Neural crest cell (in vitro differentiated cells): Measurements from ENCODE around the gene UNC5A. TPM values are rescaled to one million over a fixed set of nuclear protein-coding genes. Genes with fewer than 3 reads are reported as not detected.

Experiments
- DNase-seq: peaks from one replicate; pipeline ENCODE4 v3.0.0; 2021; ENCODE audit warnings: low read depth, mixed read lengths, low spot score
- H3K27ac Mint-ChIP-seq: one replicate; pipeline ENCODE4 v1.8.0; 2021; ENCODE audit warnings: mild to moderate bottlenecking, mixed read lengths; ENCODE audit not compliant: unreplicated experiment
- H3K27me3 Mint-ChIP-seq: 2 replicates; pipeline ENCODE4 v1.8.0; 2021; ENCODE audit warnings: low read depth, mild to moderate bottlenecking, mixed read lengths
- H3K36me3 Mint-ChIP-seq: 2 replicates; pipeline ENCODE4 v1.8.0; 2021; ENCODE audit warnings: low read depth, mild to moderate bottlenecking, mixed read lengths
- H3K4me1 Mint-ChIP-seq: 2 replicates; pipeline ENCODE4 v1.8.0; 2021; ENCODE audit warnings: mixed read lengths
- H3K4me3 Mint-ChIP-seq: one replicate; pipeline ENCODE4 v1.8.0; 2021; ENCODE audit warnings: mild to moderate bottlenecking, mixed read lengths
- H3K9me3 Mint-ChIP-seq: 2 replicates; pipeline ENCODE4 v1.8.0; 2021; ENCODE audit warnings: mixed read lengths
- total RNA-seq: library from RNA; stranded (reverse); gene quantifications from 2 replicates; pipeline ENCODE4 v1.2.1, GENCODE V29; 2021
- TF ChIP-seq, protein P1 (sequence below): fragments of 200-600 bp; sonication (generic); conservative IDR thresholded peaks from 2 replicates; pipeline ENCODE4 v1.5.0; 2021; ENCODE audit warnings: antibody characterized with exemption, mild to moderate bottlenecking

Gene UNC5A
- total RNA-seq, 1 donor from 2014 or later, result 0.70 TPM

DNA sequence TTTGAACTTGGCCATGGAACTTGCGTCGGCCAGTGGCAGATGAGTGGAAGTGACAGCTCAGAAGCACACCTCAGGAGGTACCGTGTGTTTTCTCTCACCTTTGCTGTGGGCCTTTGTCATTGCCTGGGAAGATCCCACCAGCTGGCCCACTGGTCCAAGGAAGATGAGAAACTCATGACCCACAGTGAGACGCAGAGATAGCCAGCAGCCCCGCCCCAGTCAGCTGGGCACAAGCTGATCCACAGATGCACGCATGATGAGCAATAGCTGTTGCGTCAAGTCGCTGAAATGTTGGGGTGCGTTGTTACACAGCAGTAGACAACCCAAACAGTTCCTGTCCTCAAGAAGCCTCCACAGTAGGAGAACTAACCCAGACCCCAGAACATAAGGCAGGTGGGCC, 30.8 kb upstream of the UNC5A start:
- peaks cover 12% of the 10 kb centered on the region for H3K4me1 Mint-ChIP-seq

DNA sequence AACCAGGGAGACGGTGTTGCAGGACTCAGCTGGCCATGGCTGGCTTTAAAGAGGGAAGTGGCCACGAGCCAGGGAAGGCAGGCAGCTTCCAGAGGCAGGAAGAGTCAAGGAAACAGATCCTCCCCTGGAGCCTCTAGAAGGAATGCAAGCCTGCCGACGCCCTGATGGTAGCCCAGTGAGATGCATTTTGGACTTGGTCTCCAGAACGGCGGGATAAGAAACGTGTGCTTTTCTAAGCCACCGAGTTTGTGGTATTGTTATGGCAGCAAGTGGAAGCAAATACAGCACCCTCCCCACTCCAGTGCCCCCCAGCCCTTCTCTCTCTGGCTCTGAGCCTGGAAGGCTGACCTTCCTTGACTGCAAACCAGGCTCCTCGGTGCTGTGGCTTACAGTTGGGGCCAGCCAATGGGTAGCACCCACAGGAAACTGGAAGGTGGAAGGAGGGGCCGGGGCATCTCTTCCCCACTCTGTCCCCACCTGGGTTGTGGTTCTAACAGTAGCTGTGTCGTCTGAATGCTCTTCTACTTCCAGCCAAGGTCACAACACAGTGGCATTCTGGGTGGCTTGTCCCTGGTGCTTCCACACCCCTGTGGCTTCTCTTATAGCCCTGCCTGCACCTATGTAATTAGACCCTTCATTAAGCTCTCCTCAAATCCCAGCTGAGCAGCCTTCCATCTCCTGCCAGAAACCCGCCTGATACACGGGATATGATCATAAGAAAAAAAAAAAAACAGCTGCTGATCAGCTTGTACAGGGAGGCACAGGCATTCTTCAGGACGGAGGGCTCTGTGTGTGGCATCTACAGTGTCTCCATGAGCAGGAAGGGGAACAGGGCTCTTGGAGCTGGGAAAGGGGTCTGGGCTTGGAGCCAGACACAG, 29.9 kb upstream of the UNC5A start:
- Mint-ChIP-seq H3K27me3 (peaks cover 87% of the 10 kb centered on the region), H3K36me3 (no peaks in the 10 kb centered on the region), H3K4me3 (no peak overlapping the region), H3K9me3 (no peaks in the 10 kb centered on the region), H3K27ac (no peak overlapping the region), H3K4me1 (peaks cover 9% of the 10 kb centered on the region)
- no peak for DNase-seq
- TF ChIP-seq, protein P1, sequence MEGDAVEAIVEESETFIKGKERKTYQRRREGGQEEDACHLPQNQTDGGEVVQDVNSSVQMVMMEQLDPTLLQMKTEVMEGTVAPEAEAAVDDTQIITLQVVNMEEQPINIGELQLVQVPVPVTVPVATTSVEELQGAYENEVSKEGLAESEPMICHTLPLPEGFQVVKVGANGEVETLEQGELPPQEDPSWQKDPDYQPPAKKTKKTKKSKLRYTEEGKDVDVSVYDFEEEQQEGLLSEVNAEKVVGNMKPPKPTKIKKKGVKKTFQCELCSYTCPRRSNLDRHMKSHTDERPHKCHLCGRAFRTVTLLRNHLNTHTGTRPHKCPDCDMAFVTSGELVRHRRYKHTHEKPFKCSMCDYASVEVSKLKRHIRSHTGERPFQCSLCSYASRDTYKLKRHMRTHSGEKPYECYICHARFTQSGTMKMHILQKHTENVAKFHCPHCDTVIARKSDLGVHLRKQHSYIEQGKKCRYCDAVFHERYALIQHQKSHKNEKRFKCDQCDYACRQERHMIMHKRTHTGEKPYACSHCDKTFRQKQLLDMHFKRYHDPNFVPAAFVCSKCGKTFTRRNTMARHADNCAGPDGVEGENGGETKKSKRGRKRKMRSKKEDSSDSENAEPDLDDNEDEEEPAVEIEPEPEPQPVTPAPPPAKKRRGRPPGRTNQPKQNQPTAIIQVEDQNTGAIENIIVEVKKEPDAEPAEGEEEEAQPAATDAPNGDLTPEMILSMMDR, result no peak

More for the DNA sequence above, 30.8 kb upstream of the UNC5A start:
- Mint-ChIP-seq H3K27me3 (peaks cover 91% of the 10 kb centered on the region), H3K9me3 (no peaks in the 10 kb centered on the region), H3K27ac (no peak overlapping the region), H3K4me3 (no peak overlapping the region), H3K36me3 (no peaks in the 10 kb centered on the region)
- no peak for DNase-seq
- TF ChIP-seq, protein P1, result no peak

DNA sequence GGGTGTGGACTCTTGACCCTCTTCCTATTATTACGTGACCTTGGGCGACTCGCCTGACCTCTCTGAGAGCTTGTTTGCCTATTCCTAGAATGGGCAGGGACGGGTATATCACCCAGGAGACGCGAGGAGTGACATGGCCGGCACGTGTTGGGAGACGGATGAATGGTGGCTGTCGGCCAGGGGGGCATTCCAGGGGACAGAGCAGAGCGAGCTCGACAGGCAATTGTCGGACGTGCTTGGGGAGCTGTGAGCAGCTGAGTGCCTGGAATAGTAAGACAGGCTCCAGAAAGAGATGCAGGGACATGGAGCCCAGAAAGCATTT, 29.3 kb upstream of the UNC5A start:
- TF ChIP-seq, protein P1, result no peak

DNA sequence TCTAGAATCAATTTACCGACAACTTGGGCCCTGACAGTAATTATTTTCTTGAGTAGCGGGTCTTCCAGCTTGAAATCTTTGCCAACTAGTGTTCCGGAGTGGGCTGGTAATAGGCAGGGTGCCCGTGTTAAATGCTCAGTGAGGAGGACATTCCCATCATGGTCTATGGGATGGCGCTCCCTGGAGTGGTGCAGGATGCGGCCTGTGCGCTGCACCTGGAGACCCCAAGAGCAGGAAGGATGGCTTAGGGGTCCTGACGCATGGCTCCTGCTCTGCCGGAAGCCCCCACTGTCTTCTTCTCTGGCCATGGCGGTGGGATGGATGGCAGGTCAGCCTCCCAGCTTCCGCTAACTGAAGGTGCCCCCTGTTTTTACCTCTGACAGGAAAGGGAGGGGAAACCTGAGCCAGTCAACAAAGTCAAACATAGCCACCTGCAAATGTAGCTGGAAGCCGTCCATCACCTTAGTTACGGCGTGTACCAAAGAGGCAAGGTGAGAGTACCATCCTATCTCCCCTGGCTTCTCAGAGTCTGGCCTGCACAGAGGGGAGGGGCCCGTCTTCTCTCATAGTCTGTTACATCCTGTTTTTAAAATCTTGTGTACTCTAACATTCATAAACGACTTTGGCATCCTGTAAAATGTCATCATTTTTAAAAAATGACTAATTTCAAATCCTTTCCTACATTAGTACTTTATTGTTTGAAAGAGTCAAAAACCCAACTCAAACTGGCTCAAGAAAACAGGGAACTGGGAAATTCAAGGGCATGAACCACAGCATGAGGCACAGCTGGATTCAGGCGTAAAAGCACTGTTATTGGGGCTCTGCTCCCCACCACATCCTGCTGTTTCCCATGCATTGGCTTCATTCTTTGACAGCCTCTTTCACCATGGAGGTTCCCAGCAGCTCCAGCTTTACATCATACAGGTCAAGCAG, 28.5 kb upstream of the UNC5A start:
- TF ChIP-seq, protein P1, result no peak
- H3K4me3 Mint-ChIP-seq, result no peak overlapping the region
- DNase-seq, result no peak
- no peaks in the 10 kb centered on the region for H3K36me3 Mint-ChIP-seq
- peaks cover 80% of the 10 kb centered on the region for H3K27me3 Mint-ChIP-seq
- H3K27ac Mint-ChIP-seq, result no peak overlapping the region
- H3K4me1 Mint-ChIP-seq, result peaks cover 9% of the 10 kb centered on the region
- H3K9me3 Mint-ChIP-seq, result no peaks in the 10 kb centered on the region

More for the DNA sequence above, 29.3 kb upstream of the UNC5A start:
- H3K4me3 Mint-ChIP-seq, result no peak overlapping the region
- no peaks in the 10 kb centered on the region for H3K36me3 Mint-ChIP-seq
- DNase-seq, result no peak
- peaks cover 82% of the 10 kb centered on the region for H3K27me3 Mint-ChIP-seq
- no peaks in the 10 kb centered on the region for H3K9me3 Mint-ChIP-seq
- peaks cover 9% of the 10 kb centered on the region for H3K4me1 Mint-ChIP-seq
- no peak overlapping the region for H3K27ac Mint-ChIP-seq

DNA sequence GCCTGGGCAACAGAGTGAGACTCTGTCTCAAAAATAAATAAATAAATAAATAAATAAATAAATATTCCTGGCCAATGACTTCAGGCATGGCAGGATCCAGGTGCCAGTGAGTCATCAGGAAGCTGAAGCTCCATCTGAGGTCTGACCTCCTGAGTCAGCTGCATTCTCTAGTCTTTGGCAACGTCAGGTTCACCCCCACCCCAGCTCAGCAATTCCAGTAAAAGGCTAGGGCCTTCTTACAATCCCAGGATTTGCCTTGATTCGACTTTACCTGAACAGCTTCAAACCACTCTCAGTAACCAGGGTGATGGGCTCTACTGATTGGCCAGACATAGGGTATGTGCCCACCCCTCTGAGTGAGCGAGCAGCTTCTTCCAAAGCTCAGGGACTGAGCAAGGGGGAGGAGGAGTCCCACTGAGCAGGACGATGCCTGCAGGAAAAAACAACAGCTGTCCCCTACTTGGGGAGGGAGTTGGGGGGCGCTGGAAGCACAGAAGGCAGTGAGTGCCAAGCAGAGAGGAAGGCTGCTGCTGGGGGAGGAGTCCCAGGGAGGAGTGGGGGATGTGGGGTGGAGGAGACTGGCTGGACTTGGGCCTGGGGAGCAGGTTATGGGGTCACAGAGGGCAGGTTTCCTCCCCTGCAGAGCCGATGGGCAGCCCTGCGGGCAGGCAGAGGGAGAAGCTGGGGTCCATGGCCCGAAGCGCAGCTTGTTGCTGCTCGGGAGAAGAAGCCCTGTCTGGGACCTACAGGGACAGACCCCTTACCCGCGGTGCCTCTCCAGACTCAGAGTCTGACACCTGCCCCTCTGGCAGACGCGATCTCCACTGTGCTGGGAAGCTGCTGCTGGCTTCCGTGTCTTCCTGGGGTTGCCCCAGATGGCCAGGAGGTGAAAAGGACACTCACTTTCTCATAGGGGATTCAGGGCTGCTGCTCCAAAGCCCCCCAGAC, 25.9 kb upstream of the UNC5A start:
- Mint-ChIP-seq H3K27me3 (peaks cover 83% of the 10 kb centered on the region), H3K4me3 (no peak overlapping the region), H3K4me1 (peaks cover 9% of the 10 kb centered on the region), H3K36me3 (no peaks in the 10 kb centered on the region), H3K27ac (no peak overlapping the region), H3K9me3 (no peaks in the 10 kb centered on the region)
- TF ChIP-seq, protein P1, result no peak
- no peak for DNase-seq
